Measurements from ENCODE around the gene TYRP1. TPM values are rescaled to one million over a fixed set of nuclear protein-coding genes. Genes with fewer than 3 reads are reported as not detected.

The TYRP1 gene
- not detected for polyA plus RNA-seq

GRCh38 chr9:12693141-12693540 lies at the start of gene TYRP1:
TSS of gene TYRP1 (plus strand) at chr9:12693385. CDS start at chr9:12693997, 612 bp downstream.
- H3K27ac Mint-ChIP-seq: no peak within 1 kb of the TSS
- no peaks in the 10 kb centered on the region for H3K4me1 Mint-ChIP-seq
- no peaks in the 10 kb centered on the region for H3K27me3 Mint-ChIP-seq (ENCODE audit: low read depth in 3 of 3)
- H3K9me3 Mint-ChIP-seq: peaks cover 8 to 59% (median 19%) of the 10 kb centered on the region in 6 donors
- H3K4me3 Mint-ChIP-seq: no peak within 1 kb of the TSS
- DNase-seq: no peak
- no peaks in the 10 kb centered on the region for H3K36me3 Mint-ChIP-seq

GRCh38 chr9:12643686-12644085 lies 49.5 kb upstream of the TYRP1 start:
- H3K36me3 Mint-ChIP-seq: peaks cover 0 to 4% (median 0%) of the 10 kb centered on the region in 3 donors
- H3K4me1 Mint-ChIP-seq: no peaks in the 10 kb centered on the region
- no peak overlapping the region for H3K4me3 Mint-ChIP-seq
- peaks cover 0 to 39% (median 12%) of the 10 kb centered on the region in 6 donors for H3K9me3 Mint-ChIP-seq
- peaks cover 0 to 3% (median 1%) of the 10 kb centered on the region in 3 donors for H3K27me3 Mint-ChIP-seq (ENCODE audit: low read depth in 3 of 3)
- H3K27ac Mint-ChIP-seq: no peak overlapping the region
- DNase-seq: no peak

GRCh38 chr9:12648925-12649324 lies 44.3 kb upstream of the TYRP1 start:
- Mint-ChIP-seq H3K4me3 (no peak overlapping the region), H3K36me3 (peaks cover 0 to 4% (median 0%) of the 10 kb centered on the region in 3 donors), H3K9me3 (peaks cover 2 to 38% (median 26%) of the 10 kb centered on the region in 6 donors), H3K4me1 (no peaks in the 10 kb centered on the region), H3K27me3 (ENCODE audit: low read depth in 3 of 3) (peaks cover 0 to 2% (median 0%) of the 10 kb centered on the region in 3 donors), H3K27ac (no peak overlapping the region)
- no peak for DNase-seq

- Mint-ChIP-seq H3K27ac (no peak overlapping the region), H3K4me3 (no peak overlapping the region), H3K27me3 (ENCODE audit: low read depth in 3 of 3) (peaks cover 0 to 2% (median 0%) of the 10 kb centered on the region in 3 donors), H3K36me3 (peaks cover 0 to 4% (median 0%) of the 10 kb centered on the region in 3 donors), H3K4me1 (no peaks in the 10 kb centered on the region), H3K9me3 (peaks cover 8 to 48% (median 27%) of the 10 kb centered on the region in 6 donors)
- DNase-seq: no peak
Observed at GRCh38 chr9:12651125-12651524, 42.1 kb upstream of the TYRP1 start.

- Mint-ChIP-seq H3K4me3 (no peak overlapping the region), H3K36me3 (no peaks in the 10 kb centered on the region), H3K27me3 (ENCODE audit: low read depth in 3 of 3) (no peaks in the 10 kb centered on the region), H3K27ac (no peak overlapping the region), H3K9me3 (peaks cover 8 to 47% (median 22%) of the 10 kb centered on the region in 6 donors), H3K4me1 (no peaks in the 10 kb centered on the region)
- DNase-seq: no peak
Observed at GRCh38 chr9:12652973-12653372, 40.2 kb upstream of the TYRP1 start.

- H3K27ac Mint-ChIP-seq: no peak overlapping the region
- no peak for DNase-seq
- no peaks in the 10 kb centered on the region for H3K36me3 Mint-ChIP-seq
- peaks cover 12 to 65% (median 22%) of the 10 kb centered on the region in 6 donors for H3K9me3 Mint-ChIP-seq
- no peak overlapping the region for H3K4me3 Mint-ChIP-seq
- no peaks in the 10 kb centered on the region for H3K27me3 Mint-ChIP-seq (ENCODE audit: low read depth in 3 of 3)
- H3K4me1 Mint-ChIP-seq: no peaks in the 10 kb centered on the region
Observed at GRCh38 chr9:12656803-12657202, 36.4 kb upstream of the TYRP1 start.

GRCh38 chr9:12657233-12657632 lies 36.0 kb upstream of the TYRP1 start:
- no peaks in the 10 kb centered on the region for H3K27me3 Mint-ChIP-seq (ENCODE audit: low read depth in 3 of 3)
- no peak for DNase-seq
- H3K9me3 Mint-ChIP-seq: peaks cover 13 to 68% (median 25%) of the 10 kb centered on the region in 6 donors
- no peaks in the 10 kb centered on the region for H3K36me3 Mint-ChIP-seq
- H3K4me1 Mint-ChIP-seq: no peaks in the 10 kb centered on the region
- H3K4me3 Mint-ChIP-seq: no peak overlapping the region
- no peak overlapping the region for H3K27ac Mint-ChIP-seq

GRCh38 chr9:12657998-12658397 lies 35.2 kb upstream of the TYRP1 start:
- H3K9me3 Mint-ChIP-seq: peaks cover 14 to 69% (median 26%) of the 10 kb centered on the region in 6 donors
- H3K27me3 Mint-ChIP-seq (ENCODE audit: low read depth in 3 of 3): no peaks in the 10 kb centered on the region
- DNase-seq: no peak
- H3K4me1 Mint-ChIP-seq: no peaks in the 10 kb centered on the region
- no peak overlapping the region for H3K27ac Mint-ChIP-seq
- no peak overlapping the region for H3K4me3 Mint-ChIP-seq
- no peaks in the 10 kb centered on the region for H3K36me3 Mint-ChIP-seq

GRCh38 chr9:12658531-12659209 lies 34.5 kb upstream of the TYRP1 start:
- H3K4me3 Mint-ChIP-seq: no peak overlapping the region
- no peak overlapping the region for H3K27ac Mint-ChIP-seq
- peaks cover 13 to 69% (median 26%) of the 10 kb centered on the region in 6 donors for H3K9me3 Mint-ChIP-seq
- H3K27me3 Mint-ChIP-seq (ENCODE audit: low read depth in 3 of 3): no peaks in the 10 kb centered on the region
- H3K36me3 Mint-ChIP-seq: no peaks in the 10 kb centered on the region
- H3K4me1 Mint-ChIP-seq: no peaks in the 10 kb centered on the region
- no peak for DNase-seq

GRCh38 chr9:12659220-12659619 lies 34.0 kb upstream of the TYRP1 start:
- Mint-ChIP-seq H3K4me3 (no peak overlapping the region), H3K27ac (no peak overlapping the region), H3K27me3 (ENCODE audit: low read depth in 3 of 3) (no peaks in the 10 kb centered on the region), H3K9me3 (peaks cover 13 to 69% (median 25%) of the 10 kb centered on the region in 6 donors), H3K36me3 (no peaks in the 10 kb centered on the region), H3K4me1 (no peaks in the 10 kb centered on the region)
- no peak for DNase-seq

GRCh38 chr9:12666813-12667212 lies 26.4 kb upstream of the TYRP1 start:
- no peak overlapping the region for H3K27ac Mint-ChIP-seq
- no peaks in the 10 kb centered on the region for H3K4me1 Mint-ChIP-seq
- peaks cover 0 to 2% (median 0%) of the 10 kb centered on the region in 3 donors for H3K27me3 Mint-ChIP-seq (ENCODE audit: low read depth in 3 of 3)

GRCh38 chr9:12667892-12668291 lies 25.3 kb upstream of the TYRP1 start:
- DNase-seq: no peak
- Mint-ChIP-seq H3K36me3 (peaks cover 0 to 5% (median 0%) of the 10 kb centered on the region in 3 donors), H3K4me1 (no peaks in the 10 kb centered on the region), H3K27ac (no peak overlapping the region), H3K9me3 (peaks cover 4 to 48% (median 19%) of the 10 kb centered on the region in 6 donors), H3K4me3 (no peak overlapping the region), H3K27me3 (ENCODE audit: low read depth in 3 of 3) (peaks cover 0 to 2% (median 0%) of the 10 kb centered on the region in 3 donors)

More at GRCh38 chr9:12666813-12667212, 26.4 kb upstream of the TYRP1 start:
- peaks cover 8 to 58% (median 23%) of the 10 kb centered on the region in 6 donors for H3K9me3 Mint-ChIP-seq
- no peak for DNase-seq
- H3K4me3 Mint-ChIP-seq: no peak overlapping the region
- peaks cover 0 to 5% (median 0%) of the 10 kb centered on the region in 3 donors for H3K36me3 Mint-ChIP-seq

- H3K27me3 Mint-ChIP-seq (ENCODE audit: low read depth in 3 of 3): peaks cover 0 to 2% (median 0%) of the 10 kb centered on the region in 3 donors
- DNase-seq: no peak
- no peaks in the 10 kb centered on the region for H3K4me1 Mint-ChIP-seq
- H3K27ac Mint-ChIP-seq: no peak overlapping the region
- H3K9me3 Mint-ChIP-seq: peaks cover 3 to 28% (median 9%) of the 10 kb centered on the region in 6 donors
- peaks cover 0 to 5% (median 0%) of the 10 kb centered on the region in 3 donors for H3K36me3 Mint-ChIP-seq
- no peak overlapping the region for H3K4me3 Mint-ChIP-seq
Observed at GRCh38 chr9:12670006-12670405, 23.2 kb upstream of the TYRP1 start.

GRCh38 chr9:12674961-12675360 lies 18.2 kb upstream of the TYRP1 start:
- Mint-ChIP-seq H3K4me3 (no peak overlapping the region), H3K36me3 (peaks cover 0 to 4% (median 0%) of the 10 kb centered on the region in 3 donors), H3K9me3 (peaks cover under 1 to 29% (median 11%) of the 10 kb centered on the region in 6 donors), H3K4me1 (no peaks in the 10 kb centered on the region), H3K27me3 (ENCODE audit: low read depth in 3 of 3) (peaks cover 0 to 3% (median 0%) of the 10 kb centered on the region in 3 donors), H3K27ac (no peak overlapping the region)
- no peak for DNase-seq
